GM18502 (cell line): ENCODE measurements around the gene LRRC47.

Experiments used
- ATAC-seq: cut with Tn5 transposase; IDR thresholded peaks from one replicate; pipeline ENCODE4 v1.9.1; 2021; ENCODE audit warnings: mild to moderate bottlenecking; ENCODE audit not compliant: unreplicated experiment, poor library complexity

The LRRC47 gene

DNA sequence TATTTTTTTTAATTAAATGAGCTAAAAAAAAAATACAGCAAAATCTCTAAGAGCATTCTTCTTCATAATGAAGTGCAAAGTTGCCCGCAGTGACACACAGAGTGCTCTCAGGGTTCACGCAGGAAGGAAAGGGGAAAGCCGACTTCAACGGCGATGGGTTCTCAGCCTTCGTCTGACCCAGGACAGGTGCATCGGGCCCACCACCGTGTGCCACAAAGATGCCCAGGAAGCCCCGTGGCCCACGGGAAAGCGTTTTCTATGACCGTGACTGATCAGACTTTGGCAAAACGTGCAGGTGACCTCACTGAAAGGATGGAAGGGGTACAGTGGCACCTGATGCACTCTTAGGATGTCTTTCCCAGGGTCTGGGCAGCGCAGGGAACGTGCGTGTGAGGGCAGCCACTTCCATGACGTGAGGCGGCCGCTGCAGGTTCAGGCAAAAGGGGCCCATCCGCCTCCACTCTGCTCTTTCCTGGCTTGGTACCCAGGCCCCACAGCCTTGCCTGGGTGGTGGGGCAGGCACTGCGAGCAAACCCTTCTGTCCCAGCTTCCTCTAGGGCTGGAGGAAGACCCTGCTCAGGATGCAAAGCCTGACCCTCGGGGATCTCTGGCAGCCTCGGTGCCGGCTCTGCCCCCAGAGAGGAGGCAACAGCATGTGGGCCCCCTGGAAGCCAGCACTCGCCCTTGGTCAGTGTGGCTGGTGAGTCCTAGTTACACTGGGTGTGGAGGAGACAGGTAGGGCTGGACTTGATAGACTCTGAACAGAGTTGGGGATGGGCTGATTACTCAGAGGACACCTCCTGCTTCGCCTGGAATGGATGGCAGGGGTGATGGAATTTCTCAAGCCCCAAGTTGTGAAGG, 8.3 kb downstream of the LRRC47 start:
- no peak for ATAC-seq

DNA sequence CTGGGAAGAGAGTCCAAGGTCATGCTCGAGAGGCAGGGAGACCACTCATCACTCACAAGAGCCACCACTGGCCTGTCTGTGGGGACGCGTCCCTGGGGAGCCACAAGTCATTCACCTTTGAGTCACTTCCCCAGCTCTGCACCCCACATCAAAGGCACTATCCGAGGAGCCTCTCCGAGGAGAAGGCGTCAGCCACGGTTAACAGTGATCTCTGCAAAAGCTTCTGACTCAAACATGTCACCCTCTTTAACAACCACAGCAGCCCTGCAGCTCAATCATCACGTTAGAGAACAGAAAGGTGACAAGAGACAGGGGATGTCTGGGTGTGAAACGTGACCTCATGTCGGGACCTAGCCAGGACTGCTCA, 9.0 kb downstream of the LRRC47 start:
- no peak for ATAC-seq

GRCh38 chr1:3786468-3787348, 9.6 kb downstream of the LRRC47 start:
- ATAC-seq = no peak

DNA sequence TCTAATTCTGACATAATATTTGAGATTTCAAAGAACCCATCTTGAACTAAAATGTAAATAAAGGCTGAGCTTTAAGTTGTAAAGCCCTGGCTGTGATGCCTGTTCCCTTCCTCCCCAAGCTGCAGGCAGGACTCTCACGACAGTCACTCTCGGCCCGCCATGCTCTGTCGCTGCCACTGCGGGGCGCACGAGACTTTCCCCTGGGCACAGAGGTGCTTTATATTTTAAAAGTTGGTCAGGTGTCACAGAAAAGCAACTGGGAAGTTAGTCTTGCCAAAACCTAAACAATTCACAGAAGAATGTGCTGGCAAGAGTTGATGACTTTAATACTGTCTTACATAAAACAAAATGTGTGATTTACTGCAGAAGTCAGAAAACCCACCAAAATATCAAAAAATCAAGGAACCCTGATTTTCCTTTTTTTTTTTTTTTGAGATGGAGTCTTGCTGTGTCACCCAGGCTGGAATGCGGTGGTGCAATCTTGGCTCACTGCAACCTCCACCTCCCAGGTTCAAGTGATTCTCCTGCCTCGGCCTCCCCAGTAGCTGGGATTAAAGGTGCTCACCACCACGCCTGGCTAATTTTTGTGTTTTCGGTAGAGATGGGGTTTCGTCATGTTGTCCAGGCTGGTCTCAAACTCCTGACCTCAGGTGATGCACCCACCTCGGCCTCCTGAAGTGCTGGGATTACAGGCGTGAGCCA, 10.7 kb downstream of the LRRC47 start:
- ATAC-seq = no peak

DNA sequence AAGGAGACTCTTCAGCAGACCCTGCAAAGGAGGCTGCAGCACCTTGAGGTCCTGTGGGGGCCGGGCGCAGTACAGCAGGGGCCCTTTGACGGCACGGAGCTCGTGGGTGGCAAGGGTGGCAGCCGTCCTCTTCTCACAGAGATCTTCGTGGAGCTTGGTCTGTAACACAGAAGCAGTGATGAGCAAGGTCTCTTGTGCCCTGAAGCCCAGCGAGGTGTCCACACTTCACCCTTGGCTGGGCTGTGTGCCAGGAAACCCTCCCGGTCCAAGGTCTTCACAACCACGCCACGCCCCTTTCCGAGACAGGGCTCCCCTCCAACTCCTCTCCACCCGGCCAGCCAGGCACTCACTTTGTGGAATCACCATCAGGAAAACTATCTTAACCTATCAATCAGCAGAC, 11.3 kb downstream of the LRRC47 start:
- no peak for ATAC-seq

DNA sequence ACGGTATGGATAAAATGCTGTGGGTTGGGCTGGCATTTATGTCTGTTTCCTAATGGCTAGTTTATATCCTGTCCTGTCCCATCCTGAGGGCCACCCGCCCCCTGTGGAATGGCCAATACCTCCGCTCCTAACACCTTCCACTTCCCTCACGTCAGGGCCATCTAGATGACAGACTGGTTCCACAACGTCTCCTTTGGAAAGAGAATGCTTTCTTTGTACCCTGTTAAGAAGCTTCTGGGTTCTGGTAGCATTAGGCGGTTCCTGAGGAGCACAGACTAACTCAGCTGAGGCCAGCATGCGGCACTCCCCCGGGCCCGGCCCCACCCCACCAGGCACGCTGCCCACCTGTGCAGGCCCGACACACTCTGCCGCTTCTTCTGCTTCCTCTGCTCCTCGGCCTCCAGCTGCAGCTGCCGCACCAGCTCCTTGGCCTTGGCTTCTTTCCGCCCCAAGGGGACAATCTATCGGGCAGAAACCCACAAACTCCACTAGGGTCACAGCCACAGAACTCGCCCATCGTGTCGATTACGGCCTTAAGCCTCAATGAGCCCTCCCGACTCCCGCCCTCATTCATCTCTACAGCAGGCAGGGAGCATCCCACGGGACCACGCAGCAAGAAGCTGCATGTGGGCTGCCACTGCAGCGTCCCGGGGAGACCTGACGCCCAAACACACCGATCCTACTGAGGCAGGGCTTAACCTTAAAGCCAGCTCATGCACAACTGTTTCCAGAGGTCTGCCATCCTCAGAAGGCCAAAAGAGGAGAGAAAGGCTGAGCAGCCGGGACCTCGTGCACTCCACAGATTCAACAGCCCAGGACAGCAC, 12.4 kb downstream of the LRRC47 start:
- ATAC-seq = no peak

- ATAC-seq = no peak
These were observed 15.4 kb downstream of the LRRC47 start for GRCh38 chr1:3780901-3781300.

DNA sequence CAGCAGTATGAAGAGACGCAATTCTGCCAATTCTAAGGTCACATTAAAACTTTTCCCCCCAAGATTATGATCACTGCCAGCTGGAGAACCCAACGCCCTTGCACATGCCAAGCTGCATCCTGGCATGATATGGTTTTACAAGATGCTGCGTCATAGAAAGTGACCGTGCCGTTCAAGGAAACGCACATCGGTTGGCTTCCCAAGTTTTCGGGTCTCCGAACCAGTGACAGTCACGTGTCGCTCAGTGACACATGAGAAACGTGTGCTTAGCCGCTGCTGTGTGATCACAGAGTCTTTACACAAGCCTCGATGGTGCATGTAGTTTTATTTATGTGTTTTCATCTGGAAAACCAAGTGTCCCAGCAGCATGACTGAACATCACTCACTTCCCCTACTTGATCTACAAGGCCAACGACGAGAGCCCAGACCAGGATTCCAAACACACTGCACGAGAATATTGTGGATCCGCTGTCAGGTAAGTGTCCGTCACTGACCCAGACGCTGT, 16.3 kb downstream of the LRRC47 start:
- ATAC-seq = no peak

DNA sequence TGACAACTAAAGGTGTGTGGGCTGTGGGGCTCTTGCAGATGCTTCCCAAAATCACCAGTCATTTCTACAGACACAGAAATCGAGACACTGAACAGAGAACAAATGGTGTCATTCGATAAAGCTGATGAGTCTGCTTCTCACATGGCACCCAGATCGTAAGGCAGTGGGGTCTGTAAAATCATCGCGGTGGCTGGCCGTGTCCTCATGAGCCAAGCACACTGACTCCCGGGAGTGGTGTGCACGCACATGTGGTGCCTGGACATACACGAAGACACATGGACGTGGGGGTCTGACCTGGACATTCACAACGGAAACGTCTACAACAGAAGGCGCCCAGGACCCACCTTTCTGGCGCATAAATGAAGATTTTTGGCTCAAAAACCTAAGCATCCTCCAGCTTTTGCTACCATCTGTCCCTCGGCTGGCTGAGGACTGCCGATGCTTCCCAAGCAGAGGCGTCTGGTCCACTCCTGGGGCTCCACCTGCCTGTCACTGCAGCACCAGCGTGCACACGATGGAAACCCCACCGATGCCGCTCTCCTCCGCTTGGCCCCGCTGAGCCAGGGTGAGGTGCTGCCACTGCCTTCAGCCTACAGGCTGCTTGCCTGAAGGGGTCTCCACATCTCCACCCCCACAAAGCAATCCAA, 16.9 kb downstream of the LRRC47 start:
- no peak for ATAC-seq

GRCh38 chr1:3778590-3779264, 17.6 kb downstream of the LRRC47 start:
- no peak for ATAC-seq

DNA sequence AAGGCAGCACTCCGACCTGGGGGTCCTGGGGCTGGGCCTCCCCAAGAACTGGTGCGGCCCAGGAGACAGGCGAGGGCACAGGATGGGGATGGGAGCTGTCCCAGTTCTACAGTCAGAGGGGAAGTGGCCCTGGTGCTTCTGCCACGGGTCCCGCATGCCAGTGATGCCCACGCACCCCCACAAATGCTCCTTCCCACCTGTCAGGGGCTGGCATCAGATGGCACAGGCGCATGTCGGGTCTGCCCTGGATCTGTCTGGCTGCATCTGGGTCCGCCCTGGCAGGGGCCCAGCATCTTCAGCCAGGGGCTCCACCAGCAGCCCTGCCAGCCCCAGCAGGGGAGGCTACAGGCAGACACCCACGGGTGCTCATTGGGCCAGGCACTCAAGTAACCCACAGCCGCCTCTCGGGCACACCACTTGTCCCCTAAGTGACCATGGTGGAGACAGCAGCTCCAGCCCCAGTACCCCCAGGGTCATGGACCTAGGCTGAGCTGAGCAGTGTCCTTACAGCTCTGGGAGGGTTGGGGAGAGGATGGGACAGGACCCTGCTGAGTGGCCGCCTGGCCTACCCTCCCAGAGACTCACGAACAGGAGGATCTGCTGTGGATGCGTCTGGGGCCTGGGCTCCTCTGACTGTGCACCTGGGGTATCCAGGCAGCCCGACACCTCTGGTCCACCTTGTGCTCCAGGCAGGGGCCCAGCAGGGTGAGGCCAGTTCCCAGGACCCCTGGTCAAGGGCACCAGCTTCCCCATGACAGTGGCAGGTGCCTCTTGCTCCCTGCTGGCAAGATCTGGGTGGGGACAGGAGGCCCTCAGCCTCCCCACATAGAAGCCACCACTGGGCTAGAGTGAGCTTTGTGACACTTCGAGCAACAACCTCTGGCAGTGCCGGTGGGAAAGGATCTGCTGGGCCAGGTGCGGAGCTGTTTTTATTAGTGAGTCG, 18.4 kb downstream of the LRRC47 start:
- no peak for ATAC-seq

- ATAC-seq = no peak
These were observed 19.2 kb downstream of the LRRC47 start for GRCh38 chr1:3777078-3777547.

- no peak for ATAC-seq
These were observed 19.9 kb downstream of the LRRC47 start for GRCh38 chr1:3776231-3776961.

- peak; percentile 46 for ATAC-seq
These were observed 20.6 kb downstream of the LRRC47 start for GRCh38 chr1:3775490-3776230.

- no peak for ATAC-seq
These were observed 21.3 kb downstream of the LRRC47 start for GRCh38 chr1:3774946-3775489.
